HG03108 (cell line): Measurements from ENCODE around the gene ANGEL1.
A peak's percentile ranks its signal among the peaks of the same experiment; 100 is the strongest.

Experiments used
- ATAC-seq: cut with Tn5 transposase; IDR thresholded peaks from one replicate; pipeline ENCODE4 v1.9.1; 2021; ENCODE audit warnings: moderate library complexity; ENCODE audit not compliant: unreplicated experiment

ANGEL1 gene

DNA sequence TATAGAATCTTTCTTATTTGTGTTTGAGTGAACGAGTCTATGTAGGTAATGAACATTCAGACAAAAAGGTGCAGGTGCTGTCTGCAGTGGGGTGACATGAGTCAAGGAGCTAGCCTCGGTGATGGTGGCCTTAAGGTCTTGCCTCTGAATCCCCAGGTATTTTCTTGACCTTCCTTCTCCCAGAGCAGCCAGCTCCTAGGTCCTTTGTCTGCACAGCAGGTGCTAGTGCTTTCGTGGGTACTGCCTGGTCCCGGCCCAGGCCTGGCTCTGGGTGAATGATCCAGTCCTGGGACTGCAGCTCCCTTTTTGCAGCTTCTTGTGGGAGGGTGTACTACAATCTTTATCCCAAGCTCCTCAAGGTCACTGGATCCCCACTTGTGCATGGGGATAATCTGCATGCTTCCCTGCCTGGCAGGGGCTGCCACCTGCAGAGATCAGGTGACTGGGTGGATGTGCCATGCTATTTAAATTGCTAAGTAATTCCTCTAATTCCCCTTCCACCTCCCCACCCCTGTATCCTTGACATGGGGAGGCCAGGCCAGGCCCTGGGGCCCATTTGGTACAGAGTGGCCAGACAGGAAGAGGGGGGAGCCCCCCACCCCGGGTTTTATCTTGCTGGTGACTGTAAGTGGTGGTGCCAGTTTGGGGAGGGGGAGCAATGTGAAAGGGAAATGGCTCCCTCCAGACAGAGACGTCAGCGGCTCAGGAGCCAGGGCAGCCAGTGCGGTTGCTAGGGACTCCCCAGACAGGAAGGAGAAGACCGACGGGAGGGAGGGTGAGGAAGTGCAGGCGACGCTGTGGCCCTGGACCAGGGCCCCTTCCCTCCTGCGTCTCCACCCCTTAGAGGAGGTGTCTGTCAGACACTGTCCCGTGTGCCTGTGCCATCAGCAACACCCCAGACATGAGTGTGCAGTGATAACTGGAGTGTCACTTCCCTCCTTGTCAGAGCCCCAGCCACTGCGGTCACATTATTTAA lies 44.7 kb downstream of the ANGEL1 start:
- peak; percentile 95 for ATAC-seq

DNA sequence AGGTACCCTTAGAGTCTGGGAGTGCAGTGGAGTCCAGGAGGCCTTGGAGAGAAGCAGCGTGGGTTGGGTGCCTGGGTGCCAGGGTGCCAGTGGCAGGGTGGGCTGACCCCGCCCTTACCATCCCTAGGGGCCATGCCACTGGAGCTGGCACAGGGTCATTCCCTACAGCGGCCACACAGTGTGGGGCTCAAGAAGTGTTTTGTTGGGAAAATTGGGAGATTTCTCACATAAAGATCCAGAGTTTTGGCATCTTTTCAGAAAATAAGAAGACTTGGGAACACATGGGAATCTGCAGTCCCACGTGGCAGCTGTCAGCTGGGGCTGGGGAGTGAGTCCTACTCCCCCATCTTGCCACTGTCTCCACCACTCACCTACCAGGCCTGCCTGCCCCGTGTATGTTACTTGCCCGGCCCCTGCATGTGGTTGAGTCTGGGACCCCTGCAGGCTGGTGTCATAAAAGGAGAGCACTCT lies 47.2 kb downstream of the ANGEL1 start:
- no peak for ATAC-seq

DNA sequence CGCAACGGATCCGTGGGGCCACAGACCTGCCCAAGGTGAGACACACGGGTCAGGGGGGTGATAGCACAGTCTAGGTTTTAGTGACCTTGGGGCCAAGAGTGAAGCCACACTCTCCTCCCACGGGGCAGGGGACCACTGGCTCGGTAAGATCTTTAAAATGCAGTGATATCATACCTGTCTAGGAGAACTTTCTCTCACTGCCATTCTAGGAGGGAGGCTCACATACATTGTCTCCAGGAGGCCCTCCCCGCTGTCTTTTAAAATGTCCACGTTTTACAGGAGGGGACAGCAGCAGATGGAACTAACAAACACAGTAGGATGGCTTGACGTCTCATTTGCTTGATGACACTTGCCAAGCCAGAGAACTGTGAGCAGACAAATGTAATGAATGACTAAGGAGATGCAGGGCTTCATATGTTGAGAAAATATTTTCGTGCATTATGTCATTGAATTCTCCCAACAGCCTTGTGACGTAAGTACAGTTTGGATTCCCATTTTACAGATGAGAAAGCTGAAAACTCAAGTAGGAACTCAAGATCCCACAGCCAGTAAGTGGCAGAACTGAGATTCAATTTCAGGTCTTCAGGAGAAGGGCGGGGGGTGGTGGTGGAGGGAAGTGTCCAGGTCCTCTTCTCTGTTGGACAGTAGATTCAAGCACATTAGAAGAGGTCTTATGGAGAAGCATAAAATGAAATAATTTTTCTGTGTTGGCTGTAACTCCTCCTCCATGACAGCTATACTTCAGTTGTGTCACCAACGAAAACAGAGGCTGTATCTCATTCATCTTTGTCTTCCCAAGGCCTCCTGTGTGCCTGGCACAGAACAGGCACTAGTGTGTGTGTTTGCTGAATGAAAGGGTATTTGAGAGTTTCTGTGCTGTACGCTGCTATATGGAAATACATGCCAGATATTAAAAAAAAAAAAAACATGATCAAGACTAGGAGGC lies 49.3 kb downstream of the ANGEL1 start:
- no peak for ATAC-seq

DNA sequence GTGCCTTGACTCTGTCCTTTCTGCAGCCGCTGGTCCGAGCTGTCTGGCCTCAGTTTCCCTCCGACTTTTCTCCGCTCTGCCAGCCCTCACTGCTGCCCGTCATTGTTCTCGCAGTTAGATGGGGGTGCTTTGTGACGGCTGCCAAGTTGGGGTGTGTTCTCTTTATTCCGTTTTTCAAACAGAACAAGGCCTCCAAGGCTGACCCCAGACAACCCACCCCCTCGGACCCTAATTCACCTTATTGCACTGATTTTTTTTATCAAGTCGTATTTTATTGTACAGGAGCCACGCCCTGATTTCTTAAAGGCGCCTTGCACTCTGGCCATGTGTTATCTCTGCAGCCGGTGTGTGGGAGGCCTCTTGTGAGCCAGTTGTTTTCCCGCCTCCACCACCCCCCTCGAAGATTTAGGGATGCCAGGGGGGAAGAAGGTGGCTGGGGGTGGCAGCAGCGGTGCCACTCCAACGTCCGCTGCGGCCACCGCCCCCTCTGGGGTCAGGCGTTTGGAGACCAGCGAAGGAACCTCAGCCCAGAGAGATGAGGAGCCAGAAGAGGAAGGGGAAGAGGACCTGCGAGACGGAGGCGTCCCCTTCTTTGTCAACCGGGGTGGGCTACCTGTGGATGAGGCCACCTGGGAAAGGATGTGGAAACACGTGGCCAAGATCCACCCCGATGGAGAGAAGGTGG lies 50.1 kb downstream of the ANGEL1 start:
- ATAC-seq: no peak

DNA sequence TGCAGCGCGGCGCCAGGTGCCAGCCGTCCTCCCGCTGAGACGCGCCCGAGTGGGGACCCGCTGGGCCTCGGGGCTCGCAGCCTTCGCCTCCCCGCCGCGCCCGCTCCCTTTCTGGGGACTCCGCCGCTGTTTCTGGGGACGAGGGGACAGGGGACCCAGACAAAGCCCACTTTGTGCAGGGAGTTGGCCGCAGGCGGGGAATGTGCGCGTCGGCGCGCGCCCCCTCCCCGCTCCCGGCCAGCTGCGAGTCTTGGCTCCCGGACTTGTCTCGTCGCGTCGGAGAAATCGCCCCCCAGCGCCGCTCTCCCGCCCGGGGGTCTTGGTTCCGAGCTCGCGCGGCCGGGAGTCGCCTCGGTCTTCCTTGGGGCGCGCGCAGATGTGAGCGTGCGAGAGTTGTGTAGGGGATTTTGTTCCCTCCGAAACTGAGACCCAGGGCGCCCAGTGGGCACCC lies 50.7 kb downstream of the ANGEL1 start:
- no peak for ATAC-seq

DNA sequence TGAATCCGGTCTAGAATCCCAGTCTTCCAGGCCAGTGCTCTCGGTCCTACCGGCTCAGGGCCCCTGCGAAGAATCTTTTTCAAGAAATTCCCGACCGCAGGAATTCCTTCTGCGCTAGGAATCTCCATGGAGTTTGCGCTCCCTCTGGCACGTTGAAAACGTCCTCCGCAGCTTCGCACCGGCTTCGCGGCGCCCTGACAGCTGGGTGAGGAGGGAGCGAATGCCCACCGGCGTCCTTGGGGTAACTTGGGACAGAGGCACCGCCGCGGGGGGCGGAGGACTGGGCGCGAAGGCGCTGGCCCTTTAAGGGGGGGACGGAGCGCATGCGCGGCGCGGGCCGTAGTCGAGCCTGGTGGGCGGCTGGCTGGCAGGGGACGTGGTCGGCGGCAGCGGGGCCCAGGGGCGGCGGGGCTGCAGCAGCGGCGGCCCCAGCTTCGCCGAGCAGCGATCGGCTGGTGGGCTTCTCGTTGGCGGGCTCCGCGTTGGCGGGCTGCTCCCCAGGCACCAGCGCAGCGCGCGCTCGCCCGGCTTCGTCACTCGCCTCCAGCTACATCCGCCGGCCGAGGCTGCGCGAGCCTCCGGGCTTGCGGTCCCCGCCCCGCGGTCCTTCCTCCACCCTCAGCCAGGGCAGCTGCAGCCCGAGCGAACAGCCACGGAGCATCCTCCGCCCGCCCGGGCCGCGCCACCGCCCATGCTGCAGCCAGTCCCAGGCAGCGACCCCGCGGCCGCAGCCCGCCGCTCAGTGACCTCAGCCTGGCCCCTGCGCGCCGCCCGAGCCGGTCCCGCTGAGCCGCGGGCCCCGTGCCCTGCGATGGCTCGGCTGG lies 51.3 kb downstream of the ANGEL1 start, which contains the start of gene VASH1:
TSS of gene VASH1 (plus strand) at position 333 of the 824 bp plus-strand sequence. CDS start 1,354 bp downstream, outside the sequence.
- ATAC-seq: peak; percentile 78

DNA sequence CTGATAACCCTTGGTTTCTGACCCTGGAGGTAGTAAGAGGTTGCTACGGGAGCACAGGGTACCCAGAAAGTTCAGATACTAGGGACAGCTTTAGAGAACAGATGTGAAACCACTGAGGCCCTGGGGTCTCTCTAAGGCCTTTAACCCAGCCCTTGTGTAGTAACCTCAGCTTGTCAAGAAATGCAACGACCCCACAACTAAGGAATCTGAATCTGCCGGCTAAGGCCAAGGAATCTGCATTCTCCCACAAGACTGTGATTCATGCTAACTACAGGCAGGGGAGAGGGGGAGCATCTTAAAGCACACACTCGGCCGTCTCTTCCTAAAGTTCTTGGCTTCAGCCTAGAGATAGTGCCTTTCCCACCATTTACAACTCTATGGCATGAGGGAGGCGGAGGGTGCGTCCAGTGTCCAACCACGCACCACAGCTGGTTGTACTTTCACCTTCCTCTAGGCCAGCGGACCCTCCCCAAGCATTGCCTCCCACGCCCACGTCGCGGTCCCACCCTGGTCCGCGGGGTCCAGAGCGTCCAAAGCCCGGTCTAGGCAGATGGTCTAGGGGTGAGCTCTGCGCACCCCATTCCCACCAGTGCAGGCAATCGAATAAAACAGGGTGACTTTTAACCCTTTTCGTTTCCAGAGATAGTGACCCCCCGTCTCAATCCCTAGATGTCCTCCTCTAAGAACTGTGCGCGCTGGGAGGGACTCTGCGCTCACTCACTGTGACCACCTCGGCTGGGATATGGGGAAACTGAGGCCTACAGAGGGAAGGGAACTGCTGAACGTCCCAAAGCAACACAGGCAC lies 52.1 kb downstream of the ANGEL1 start:
- ATAC-seq: no peak

DNA sequence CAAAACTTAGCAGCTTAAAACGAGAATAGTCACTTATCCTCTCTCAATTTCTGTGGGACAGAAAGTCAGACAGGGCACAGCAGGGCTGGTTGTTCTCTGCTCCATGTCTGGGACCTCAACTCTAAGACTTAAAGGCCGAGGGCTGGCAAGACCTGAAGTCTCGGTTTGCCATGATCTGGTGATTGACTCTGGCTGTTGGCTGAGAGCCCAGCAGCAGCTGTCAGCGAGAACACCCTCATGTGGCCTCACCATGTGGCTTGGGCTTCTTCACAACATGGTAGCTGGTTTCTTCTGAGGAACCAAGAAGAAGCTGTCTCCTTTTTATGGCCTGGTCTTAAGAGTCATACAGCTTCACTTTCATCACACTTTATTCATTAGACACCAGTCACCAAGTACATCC lies 53.1 kb downstream of the ANGEL1 start:
- ATAC-seq: no peak

DNA sequence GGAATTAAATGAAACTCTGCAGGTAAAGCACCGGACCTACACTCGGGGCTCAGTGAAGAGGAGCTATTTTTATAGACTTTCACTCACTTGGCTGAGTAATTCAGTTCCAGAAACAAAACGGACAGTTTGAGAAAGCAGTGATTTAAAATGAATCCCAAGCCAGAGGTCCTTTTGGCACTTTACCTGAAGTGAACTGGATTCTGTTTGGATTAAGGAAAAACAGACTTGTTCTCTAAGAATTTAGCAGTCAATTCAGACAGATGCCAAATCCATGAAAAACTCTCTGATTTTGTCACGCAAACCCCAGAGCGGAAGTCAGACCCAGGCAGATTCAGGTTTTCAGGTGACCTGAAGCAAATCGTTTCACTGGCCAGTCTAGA lies 56.3 kb downstream of the ANGEL1 start:
- no peak for ATAC-seq

DNA sequence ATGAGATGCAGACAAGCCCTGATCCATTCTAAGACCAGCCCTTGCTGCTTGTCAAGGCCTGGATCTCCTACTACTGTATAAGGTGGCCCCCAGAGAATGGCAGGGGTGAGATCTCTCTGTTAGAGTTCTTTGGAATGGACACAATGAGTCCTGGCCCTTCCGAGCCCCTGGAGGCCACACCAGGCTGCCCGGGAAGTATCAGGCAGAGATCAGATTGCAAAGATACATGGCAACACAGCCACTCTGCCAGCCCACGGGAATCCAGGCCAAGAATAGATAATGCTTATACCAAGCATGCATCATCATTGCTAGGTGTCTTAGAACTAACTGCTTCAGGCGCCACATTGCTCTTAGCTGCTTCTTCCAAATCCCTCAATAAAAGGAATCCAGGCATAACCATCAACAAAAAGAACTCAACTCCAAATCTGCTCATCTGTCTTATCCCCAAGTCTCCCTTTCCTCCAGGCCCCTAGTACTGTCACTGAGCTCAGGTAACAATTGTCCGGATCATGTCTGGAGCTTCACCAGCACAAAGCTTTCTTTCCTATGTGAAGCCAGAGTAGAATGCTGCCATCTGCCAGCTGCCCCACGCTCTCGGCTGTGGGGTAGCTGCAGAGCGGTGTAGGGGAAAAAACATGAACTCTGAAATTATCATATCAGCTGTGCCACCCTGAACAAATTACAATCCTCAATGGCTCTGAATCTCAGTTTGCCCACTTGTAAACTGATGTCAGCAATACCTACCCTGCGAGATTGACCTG lies 56.9 kb downstream of the ANGEL1 start:
- no peak for ATAC-seq

DNA sequence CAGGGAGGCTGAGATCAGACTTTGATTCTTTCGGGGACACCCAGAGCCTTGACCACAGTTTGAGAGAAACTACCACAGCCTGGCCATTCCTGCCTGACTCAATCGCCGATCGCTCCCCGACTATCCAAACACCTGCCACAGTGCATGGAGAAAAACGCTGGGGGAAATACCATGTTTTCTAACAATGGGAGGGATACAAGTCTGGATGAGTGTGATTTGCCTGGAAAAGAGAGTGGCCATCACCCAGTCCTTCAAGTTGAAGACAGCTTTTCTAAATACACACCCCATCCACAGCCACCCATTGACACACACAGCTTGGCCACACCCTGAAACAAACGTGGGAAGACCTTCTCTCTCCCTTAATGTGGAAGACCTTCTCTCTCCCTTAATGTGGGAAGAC lies 58.1 kb downstream of the ANGEL1 start:
- ATAC-seq: no peak

DNA sequence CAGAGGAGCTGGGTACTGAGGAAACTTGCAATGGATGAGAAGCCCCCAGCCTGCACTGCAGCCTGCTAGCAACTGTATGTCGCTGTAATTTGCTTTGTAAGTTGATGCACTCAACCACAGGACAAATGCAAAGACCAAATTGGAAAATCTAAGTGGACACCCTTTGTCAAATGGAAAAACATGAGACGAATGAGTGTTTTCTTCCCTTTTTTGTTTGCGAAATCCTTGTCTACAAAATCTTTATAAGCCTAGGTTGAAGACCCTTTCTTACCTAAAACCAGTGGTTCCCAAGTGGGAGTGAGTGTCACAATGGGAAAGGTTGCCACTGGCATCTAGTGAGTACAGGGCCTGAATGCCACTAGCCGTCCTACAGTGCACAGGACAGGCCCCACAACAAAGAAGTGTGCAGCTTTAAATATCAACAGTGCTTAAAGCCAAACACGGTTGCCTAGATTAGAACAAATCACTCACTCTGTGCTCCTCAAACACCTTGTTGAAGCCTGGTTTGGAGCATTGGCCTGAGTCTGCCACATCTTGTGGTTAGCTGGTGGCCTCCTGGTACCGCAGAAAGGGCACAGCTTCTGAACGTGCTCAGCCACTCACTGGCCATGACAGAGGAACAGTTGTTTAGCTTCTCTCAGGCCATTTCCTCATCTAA lies 59.0 kb downstream of the ANGEL1 start:
- no peak for ATAC-seq

DNA sequence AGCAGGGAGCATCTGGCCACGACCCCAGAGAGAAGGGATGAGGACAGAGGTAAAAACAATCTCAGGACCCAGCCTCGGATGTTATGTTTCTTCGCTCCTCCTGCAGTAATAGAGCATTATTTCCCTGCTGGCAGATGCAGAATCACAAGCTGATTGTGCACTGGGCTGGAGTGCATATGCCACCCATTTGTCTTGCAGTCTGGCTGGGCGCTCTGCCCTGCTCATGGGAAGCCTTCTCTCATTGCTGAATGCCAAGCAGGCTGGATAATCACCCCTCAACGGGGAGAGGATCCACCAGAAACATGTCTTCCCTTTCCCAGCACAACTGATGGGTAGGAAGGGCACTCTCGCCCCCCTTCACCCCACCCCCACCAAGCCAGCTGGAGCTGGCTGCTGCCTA lies 59.9 kb downstream of the ANGEL1 start:
- ATAC-seq: no peak

DNA sequence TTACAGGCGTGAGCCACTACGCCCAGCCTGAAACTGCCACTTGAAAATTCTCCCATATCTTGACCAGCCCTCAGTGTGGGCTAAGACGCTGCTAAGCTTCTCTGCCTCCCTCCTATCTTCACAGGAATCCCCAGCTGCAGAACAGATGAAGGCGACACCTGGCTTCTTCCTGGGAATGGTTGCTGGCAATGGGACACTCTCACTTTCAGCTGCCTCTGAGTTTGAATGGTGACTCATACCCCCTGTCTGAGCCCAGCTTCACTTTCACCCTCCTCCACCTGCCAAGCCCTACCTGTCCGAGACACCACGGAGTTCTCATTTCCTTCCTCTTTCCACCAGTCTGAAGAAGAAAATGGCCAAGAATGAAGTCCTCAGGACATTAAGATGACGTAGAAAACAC lies 69.7 kb downstream of the ANGEL1 start:
- ATAC-seq: no peak

DNA sequence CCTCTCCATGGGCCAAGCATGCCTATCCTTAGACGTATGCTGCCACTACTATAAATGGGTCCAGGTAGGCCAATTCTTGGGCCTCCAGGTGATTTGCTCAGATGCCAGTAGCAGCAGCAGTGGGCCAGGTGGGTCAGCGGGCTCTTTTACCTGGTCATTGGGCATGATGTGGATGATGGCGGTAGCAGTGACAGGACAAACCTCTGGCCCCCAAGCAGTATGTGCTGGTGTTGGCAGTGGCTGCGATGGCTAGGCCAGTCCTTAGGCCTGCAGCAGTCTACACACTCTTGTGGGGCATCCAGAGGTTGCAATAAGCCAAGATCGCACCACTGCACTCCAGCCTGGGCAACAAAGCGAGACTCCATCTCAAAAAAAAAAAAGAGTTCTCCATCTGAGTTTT lies 70.5 kb downstream of the ANGEL1 start:
- no peak for ATAC-seq

DNA sequence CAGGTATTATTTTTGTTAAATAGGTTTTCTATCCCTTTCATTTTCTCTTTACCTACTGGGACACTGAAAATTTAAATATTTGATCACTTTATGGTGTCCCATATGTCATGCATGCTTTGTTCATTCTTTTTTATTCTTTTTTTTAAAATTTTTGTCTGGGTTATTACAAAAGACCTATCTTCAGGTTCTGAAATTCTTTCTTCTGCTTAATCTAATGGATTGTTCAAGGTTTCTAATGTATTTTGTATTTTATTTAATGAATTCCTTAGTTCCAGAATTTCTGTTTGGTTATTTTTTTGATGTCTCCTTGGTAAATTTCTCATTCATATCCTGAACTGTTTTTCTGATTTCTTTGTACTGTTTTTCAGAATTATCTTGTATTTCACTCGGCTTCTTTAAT lies 71.6 kb downstream of the ANGEL1 start:
- ATAC-seq: no peak
